NCI-H2171 treated with DMSO at 0.1 percent for 48 hours (cell line): ENCODE measurements around the gene PRKN.

Experiments used
- DNase-seq: peaks from one replicate; lab custom pipeline; 2025; lab: John Stamatoyannopoulos, UW

The PRKN gene

GRCh38 chr6:162675503-162675902 is 52.1 kb downstream of the PRKN start:
- no peak for DNase-seq

DNA sequence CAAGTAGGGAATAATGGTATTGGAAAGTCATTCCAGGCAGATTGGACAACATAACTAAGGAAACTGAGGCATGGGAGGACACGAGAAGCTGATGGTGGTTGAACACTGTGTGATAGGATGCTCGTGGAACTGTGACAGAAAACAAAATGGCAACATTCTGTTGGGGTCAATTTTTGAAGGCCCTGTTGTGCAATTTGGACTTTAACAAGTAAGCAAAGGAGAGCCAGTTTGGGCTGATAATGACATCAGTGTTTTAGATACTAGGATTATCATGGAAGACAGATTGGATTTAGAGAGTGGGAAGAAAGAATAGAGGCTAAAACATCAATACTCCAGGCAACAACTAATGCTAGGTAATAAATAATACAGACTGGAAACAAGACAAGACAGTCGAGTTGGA is 53.1 kb downstream of the PRKN start:
- no peak for DNase-seq

GRCh38 chr6:162671580-162672165 is 55.9 kb downstream of the PRKN start:
- no peak for DNase-seq

GRCh38 chr6:162670345-162670744 is 57.2 kb downstream of the PRKN start:
- no peak for DNase-seq

DNA sequence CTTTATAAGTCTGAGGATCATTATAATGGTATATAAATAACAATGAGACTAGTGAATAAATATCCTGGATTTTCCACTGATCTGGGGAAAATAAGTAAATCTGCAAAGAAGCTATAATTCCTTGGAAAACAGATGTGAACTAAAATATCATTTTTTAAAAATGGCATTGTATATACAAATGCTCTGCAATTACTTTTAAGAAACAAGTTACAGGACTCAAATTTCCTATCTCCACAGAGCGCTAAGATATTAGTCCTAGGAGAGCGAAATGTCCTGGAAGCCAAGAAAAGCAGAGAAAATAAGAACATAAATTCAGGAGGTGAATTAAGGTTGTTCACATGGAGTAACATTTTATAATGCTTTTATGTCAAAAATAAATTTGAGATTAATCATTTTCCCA is 61.3 kb downstream of the PRKN start:
- no peak for DNase-seq

- no peak for DNase-seq
These were observed 73.8 kb downstream of the PRKN start for GRCh38 chr6:162653808-162654207.

DNA sequence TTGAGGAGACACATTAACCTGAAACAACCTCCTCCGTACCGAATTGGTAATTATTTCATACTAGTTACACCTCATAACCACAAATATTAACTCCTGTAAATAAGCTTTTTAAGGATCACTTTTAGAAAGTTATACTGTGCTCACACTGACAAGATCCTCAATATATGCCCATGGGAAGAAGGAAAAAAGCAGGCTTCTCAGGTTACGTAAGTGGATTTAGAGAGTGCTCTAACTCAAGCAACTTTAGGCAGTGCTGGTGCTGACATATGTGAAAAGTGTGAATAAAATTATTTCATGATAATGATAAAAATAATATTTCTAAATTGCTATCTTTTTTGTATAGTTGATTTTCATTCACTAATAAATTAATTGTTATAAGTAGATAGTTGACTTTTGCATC is 76.1 kb downstream of the PRKN start:
- no peak for DNase-seq

DNA sequence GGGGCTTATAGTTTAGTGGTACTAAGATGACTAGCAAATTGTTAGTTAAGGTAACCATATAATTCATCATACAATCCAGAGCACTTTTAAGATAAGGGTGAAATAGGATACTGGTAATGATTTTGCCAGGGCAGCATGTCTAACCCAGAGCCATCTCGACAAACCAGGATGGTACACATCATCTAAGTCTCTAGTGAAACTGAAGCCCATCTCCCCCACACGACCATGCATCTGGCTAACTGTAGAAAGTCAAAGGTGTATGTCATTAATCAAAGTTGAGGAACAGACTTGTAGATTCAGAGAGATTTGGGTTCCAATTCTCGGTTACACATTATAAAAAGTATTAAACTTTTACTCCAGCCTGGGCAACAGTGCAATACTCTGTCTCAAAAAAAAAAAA is 78.3 kb downstream of the PRKN start:
- DNase-seq = no peak

DNA sequence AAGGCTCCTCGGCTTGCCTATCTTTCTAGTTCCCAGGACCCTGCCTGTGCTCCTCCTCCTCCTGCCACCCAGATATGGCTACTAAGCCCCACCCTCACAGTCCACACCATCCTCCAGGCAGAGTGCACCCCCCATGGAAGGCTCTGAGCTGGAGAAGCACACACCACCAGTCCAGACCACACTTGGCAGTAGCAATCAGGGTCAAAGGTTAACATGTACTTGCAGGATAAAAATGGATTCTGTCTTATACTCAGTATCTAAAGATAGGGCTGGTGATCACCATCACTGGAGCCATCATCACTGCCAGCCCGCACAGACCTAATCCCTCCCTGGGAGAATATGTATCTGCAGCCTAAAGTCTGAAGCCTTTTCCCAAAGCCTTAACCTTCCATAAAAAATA is 83.4 kb downstream of the PRKN start:
- no peak for DNase-seq

- DNase-seq = no peak
These were observed 86.8 kb downstream of the PRKN start for GRCh38 chr6:162640756-162641155.

DNA sequence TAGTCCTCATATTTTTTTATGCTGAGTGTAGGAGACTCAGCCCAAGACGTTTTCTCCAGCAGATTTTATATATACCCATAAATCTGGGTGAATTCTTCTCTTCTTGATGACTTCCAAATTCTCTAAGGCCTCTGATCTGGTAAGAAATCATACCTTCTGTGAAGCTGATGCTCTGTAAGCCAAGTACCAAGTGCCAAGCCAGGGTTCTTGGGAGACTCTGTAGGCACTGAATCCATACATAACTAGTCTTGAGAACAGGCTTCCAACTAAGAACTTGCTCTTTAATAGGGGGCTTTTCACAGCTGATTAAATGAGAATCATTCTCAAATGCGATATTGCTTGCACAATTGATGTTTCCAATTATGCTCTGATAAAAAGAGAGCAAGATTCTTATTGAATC is 87.6 kb downstream of the PRKN start:
- no peak for DNase-seq

GRCh38 chr6:162638931-162639574 is 88.5 kb downstream of the PRKN start:
- DNase-seq = no peak

DNA sequence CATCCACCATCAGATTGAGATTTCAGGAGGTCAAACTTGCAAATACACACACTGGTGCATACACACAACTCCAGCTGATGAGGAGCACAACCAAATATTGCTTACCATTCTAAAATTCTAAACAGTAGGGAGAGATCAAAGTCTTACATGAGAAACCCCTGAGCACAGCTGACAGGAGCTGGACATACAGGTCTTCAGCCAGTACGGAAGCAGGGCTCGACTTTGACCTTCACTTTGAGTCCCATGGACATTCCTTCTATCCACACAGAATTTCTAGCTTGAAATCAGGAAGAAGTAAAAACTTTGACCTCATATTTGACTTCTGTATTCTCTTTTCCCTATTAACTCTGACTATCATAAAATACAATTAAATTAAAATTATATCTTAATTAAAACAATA is 90.2 kb downstream of the PRKN start:
- DNase-seq = no peak

DNA sequence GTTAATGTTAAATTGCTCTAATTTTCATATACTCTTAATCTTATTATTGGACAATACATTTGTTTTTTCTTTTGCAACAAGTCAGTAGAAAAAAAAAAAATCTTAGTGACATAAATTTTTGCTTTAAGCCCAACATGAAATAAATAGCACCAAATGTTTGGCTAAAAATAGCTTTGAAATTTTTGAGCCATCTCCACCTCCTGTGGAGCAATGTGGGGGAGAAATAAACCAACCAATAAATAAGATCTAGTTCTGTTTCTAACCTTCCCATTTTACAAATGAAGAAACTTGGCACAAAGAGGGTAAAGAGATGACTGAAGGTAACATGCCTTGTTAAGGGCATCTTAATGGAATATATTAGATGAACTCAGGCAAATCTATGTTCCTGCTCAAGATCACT is 91.4 kb downstream of the PRKN start:
- no peak for DNase-seq

- DNase-seq = no peak
These were observed 96.0 kb downstream of the PRKN start for GRCh38 chr6:162631546-162631945.

- DNase-seq = no peak
These were observed 97.5 kb downstream of the PRKN start for GRCh38 chr6:162630069-162630468.

DNA sequence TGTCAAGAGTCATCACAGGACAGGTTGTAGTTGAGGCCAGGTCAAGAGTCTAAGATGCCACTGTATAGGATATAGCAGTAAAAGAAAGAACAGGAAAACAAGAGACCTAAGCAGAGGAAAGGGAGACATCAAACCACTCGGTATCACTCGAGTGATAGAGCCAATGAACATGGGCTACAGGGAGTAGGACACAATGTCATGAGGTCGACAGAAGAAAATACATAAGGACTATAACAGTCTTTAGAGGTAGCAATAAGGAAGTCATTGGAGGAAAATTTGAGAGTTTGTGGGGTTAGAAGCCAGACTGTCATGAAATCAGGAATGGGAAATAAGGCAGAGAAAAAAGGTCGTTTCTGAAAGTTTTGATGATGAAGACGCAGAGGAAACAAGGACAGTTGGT is 99.7 kb downstream of the PRKN start:
- no peak for DNase-seq

- no peak for DNase-seq
These were observed 100.2 kb downstream of the PRKN start for GRCh38 chr6:162627362-162627761.

DNA sequence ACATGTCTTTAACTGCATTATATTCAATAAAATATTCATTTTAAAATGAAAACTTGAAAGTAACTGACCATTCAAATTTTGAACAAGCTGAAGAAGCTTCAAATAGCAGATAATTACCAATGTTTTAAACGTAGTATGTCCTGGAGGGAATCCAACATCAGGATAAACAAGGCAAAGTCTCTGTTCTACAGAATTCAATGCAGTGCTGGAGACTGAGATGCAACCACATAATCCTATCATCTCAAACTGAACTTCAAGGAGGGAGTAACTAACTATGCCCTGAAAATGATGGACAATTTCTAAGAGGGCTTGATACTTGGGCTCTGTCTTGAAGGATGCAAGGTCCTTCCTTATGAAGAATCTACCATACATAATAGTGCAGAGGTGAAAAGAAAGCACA is 100.7 kb downstream of the PRKN start:
- DNase-seq = no peak

DNA sequence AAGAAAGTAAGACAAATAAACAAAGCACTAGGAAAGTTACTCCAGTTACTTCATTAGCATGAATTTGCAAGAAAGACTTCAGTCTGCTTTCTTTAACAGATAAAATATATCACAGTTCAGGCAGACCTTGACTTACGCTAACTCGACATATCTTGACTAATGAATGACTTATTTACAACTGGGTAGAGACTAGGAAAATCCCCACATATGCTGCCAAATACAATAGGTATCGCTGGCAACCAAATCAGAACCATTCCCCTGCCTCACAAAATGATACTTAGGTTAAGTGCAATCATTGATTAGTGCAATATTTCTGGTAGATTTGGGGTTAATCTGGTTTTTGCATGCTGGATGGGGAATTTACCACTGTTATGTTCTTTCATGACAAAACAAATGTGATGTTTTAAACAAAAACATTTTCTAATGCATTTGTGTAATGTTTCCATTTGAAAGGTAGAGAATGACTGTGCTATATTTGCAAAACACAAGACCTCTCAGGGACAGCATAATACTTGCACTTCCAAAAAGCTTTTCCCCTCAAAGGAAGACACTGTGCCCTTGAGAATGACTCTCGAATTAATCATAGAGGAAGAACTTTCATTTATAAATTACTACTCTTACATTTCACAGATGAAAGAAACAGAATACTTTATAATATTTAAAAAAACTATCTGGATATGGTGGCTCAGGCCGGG is 101.6 kb downstream of the PRKN start:
- DNase-seq = no peak

DNA sequence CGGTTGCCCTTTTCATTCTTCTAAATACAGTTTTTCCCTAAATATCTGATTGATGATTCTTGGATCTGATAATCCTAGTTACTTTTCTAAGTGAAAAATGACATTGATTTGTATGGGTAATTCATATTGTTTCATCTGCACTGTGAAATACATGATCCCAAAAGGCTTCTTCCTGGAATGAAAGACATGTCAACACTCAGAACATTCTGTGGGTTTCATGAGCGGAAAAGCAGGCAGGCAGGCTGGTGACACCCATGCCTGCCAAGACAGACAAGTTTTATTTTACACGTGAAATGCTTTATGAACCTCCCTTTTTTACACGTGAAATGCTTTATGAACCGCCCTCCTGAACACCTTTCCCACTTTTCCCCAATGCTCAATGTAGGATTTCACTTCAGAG is 105.0 kb downstream of the PRKN start:
- no peak for DNase-seq

GRCh38 chr6:162621246-162621645 is 106.3 kb downstream of the PRKN start:
- no peak for DNase-seq

- no peak for DNase-seq
These were observed 107.5 kb downstream of the PRKN start for GRCh38 chr6:162620073-162620472.
